ENCODE measurements around the gene ANKRD11.

ANKRD11 gene

DNA sequence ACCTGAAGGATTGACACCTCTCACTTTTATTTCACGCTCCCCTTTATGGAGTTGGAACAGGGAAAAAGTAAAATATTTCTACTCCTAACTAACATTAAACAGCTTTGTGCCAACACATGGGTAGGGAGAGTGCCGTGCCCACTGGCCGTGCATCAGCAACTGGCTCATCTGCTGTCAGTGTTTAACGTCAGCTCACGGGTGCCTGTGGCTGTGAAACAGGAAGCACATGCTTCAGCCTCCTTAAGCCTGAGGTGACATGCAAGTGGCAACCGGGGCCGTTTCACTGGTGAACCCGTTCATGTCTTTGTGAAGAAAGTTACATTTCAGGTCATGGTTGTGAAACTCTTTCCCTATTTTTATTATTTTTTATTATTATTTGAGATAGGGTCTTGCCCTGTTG, 21.0 kb upstream of the ANKRD11 start:
- TF ChIP-seq, protein P1, sequence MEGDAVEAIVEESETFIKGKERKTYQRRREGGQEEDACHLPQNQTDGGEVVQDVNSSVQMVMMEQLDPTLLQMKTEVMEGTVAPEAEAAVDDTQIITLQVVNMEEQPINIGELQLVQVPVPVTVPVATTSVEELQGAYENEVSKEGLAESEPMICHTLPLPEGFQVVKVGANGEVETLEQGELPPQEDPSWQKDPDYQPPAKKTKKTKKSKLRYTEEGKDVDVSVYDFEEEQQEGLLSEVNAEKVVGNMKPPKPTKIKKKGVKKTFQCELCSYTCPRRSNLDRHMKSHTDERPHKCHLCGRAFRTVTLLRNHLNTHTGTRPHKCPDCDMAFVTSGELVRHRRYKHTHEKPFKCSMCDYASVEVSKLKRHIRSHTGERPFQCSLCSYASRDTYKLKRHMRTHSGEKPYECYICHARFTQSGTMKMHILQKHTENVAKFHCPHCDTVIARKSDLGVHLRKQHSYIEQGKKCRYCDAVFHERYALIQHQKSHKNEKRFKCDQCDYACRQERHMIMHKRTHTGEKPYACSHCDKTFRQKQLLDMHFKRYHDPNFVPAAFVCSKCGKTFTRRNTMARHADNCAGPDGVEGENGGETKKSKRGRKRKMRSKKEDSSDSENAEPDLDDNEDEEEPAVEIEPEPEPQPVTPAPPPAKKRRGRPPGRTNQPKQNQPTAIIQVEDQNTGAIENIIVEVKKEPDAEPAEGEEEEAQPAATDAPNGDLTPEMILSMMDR (conservative IDR thresholded peaks at IDR 0.05; ENCODE audit: low read length) = no peak
- Histone ChIP-seq H3K9ac (ENCODE audit: low read depth, low read length, poor library complexity, severe bottlenecking) (no peak overlapping the region), H3F3A (ENCODE audit: low read depth) (no peaks in the 10 kb centered on the region), H3K27me3 (ENCODE audit: insufficient read depth, low read length, poor library complexity, severe bottlenecking) (no peaks in the 10 kb centered on the region), H2AFZ (ENCODE audit: low read length) (no peak overlapping the region), H3K36me3 (ENCODE audit: insufficient read depth, low read length) (no peaks in the 10 kb centered on the region), H3K79me2 (ENCODE audit: insufficient read depth, low read length) (peaks cover 36% of the 10 kb centered on the region), H4K20me1 (ENCODE audit: insufficient read depth, low read length, poor library complexity, severe bottlenecking) (peaks cover 6% of the 10 kb centered on the region), H3K4me1 (ENCODE audit: insufficient read depth, low read length, poor library complexity, severe bottlenecking) (peaks cover 4% of the 10 kb centered on the region), H3K9me3 (ENCODE audit: insufficient read depth, low read depth, low read length) (no peaks in the 10 kb centered on the region), H3K4me2 (ENCODE audit: low read depth, low read length, poor library complexity, severe bottlenecking) (no peak overlapping the region), H3K4me3 (ENCODE audit: low read length, poor library complexity, severe bottlenecking) (no peak overlapping the region), H3K9me2 (replicated peaks; ENCODE audit: low read depth, low read length) (no peaks in the 10 kb centered on the region)

DNA sequence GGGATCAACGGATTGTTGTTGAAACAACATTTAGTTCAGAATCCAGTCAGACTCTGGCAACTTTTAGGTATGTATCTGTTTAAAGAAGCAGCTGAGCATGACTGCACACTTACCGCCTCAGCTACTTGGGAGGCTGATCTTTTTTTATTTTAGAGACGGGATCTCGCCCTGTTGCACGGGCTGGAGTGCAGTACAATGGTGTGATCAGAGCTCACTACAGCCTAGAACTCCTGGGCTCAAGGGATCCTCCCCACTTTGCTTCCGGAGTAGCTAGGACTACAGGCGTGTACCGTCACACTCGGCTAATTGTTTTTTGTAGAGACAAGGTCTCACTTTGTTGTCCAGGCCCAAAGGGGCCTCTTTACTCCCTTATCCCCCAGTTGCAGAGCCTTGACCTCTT, 20.2 kb upstream of the ANKRD11 start:
- H3K79me2 ChIP-seq (ENCODE audit: insufficient read depth, low read length) = peaks cover 36% of the 10 kb centered on the region

DNA sequence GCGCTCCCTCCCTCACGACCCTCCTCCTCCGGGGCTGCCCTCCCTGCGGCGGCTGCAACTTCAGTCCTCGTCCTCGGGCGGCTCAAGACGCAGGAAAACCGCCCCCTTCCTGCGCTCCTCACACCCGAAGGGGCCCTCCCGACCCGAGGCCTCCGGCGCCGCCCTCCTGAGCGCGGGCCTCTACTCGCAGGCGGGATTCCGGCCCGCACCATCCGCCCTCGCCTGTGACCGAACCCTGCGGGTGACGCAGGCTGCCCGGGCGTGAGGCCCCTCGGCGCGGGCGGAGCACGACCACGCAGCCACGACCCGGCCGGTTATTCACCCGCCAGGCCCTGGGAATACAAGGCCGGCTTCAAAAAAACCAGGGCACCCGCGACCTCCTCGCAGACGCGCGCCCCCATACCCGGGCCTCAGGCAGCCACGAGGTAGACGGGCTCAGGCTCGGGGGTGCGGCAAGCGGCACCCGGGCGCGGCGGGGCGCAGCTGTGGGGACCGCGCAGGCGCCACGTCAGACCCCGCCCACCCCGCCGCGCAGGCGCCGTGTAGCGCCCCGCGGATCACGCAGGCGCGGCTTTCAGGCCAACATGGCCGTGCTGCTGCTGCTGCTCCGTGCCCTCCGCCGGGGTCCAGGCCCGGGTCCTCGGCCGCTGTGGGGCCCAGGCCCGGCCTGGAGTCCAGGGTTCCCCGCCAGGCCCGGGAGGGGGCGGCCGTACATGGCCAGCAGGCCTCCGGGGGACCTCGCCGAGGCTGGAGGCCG, 17.7 kb upstream of the ANKRD11 start, which contains the start of gene SPG7:
TSS of gene SPG7 (plus strand) at position 570 of the 757 bp plus-strand sequence. CDS start at position 585, 15 bp downstream.
- Histone ChIP-seq H3K4me2 (ENCODE audit: low read depth, low read length, poor library complexity, severe bottlenecking) (peak within 1 kb of the TSS; percentile 83), H3K36me3 (ENCODE audit: insufficient read depth, low read length) (no peaks in the 10 kb centered on the region), H3K79me2 (ENCODE audit: insufficient read depth, low read length) (peaks cover 36% of the 10 kb centered on the region), H3K4me3 (ENCODE audit: low read length, poor library complexity, severe bottlenecking) (peak within 1 kb of the TSS; percentile 90), H2AFZ (ENCODE audit: low read length) (peak within 1 kb of the TSS; percentile 70; the same call in 1 of the 2 replicates), H3K27me3 (ENCODE audit: insufficient read depth, low read length, poor library complexity, severe bottlenecking) (no peaks in the 10 kb centered on the region), H3K4me1 (ENCODE audit: insufficient read depth, low read length, poor library complexity, severe bottlenecking) (peaks cover 11% of the 10 kb centered on the region), H3F3A (ENCODE audit: low read depth) (no peaks in the 10 kb centered on the region), H3K9ac (ENCODE audit: low read depth, low read length, poor library complexity, severe bottlenecking) (peak within 1 kb of the TSS; percentile 84), H4K20me1 (ENCODE audit: insufficient read depth, low read length, poor library complexity, severe bottlenecking) (peaks cover 6% of the 10 kb centered on the region), H3K9me3 (ENCODE audit: insufficient read depth, low read depth, low read length) (no peaks in the 10 kb centered on the region), H3K9me2 (replicated peaks; ENCODE audit: low read depth, low read length) (no peaks in the 10 kb centered on the region)
- TF ChIP-seq EZH2phosphoT487 (IDR thresholded peaks at IDR 0.05; ENCODE audit: borderline replicate concordance) = no peak
- TF ChIP-seq, protein P1 (conservative IDR thresholded peaks at IDR 0.05; ENCODE audit: low read length) = no peak

More for the DNA sequence above, 20.2 kb upstream of the ANKRD11 start:
- Histone ChIP-seq H3K36me3 (ENCODE audit: insufficient read depth, low read length) (no peaks in the 10 kb centered on the region), H2AFZ (ENCODE audit: low read length) (no peak overlapping the region), H3K4me2 (ENCODE audit: low read depth, low read length, poor library complexity, severe bottlenecking) (no peak overlapping the region), H3K4me3 (ENCODE audit: low read length, poor library complexity, severe bottlenecking) (no peak overlapping the region), H3K4me1 (ENCODE audit: insufficient read depth, low read length, poor library complexity, severe bottlenecking) (peaks cover 11% of the 10 kb centered on the region), H3K9me3 (ENCODE audit: insufficient read depth, low read depth, low read length) (no peaks in the 10 kb centered on the region), H3K9ac (ENCODE audit: low read depth, low read length, poor library complexity, severe bottlenecking) (no peak overlapping the region), H3K27me3 (ENCODE audit: insufficient read depth, low read length, poor library complexity, severe bottlenecking) (no peaks in the 10 kb centered on the region), H3F3A (ENCODE audit: low read depth) (no peaks in the 10 kb centered on the region), H4K20me1 (ENCODE audit: insufficient read depth, low read length, poor library complexity, severe bottlenecking) (peaks cover 6% of the 10 kb centered on the region), H3K9me2 (replicated peaks; ENCODE audit: low read depth, low read length) (no peaks in the 10 kb centered on the region)
- TF ChIP-seq EZH2phosphoT487 (IDR thresholded peaks at IDR 0.05; ENCODE audit: borderline replicate concordance) = no peak
- TF ChIP-seq, protein P1 (conservative IDR thresholded peaks at IDR 0.05; ENCODE audit: low read length) = no peak

Data from Loucy (cell line).